ENCODE measurements around the gene RFPL2.
"Not testable (repeated sequence)": the region's sequence is repeated elsewhere in the genome, so short reads cannot be mapped to it uniquely, and the experiment has no call there.

The RFPL2 gene

DNA sequence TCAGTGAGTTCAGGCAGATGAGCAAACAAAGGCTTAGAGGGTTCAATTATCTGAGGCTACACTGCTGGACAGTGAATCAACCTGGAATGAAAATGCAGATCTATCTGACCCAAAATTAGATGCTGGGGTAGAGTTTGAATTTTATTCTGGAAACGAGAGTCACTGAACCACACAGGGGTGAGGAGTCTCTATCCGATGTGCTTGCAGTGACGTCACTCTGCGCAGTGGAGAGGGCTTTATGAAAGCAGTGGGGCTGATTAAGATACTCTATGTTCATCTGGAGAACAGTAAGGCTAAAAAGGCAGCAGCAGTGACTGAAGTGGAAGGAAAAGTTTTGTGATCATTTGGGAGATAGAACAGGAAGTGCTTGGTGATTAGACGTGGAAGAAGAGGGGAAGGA, 44.5 kb downstream of the RFPL2 start:
- DNase-seq: not testable (repeated sequence)

DNA sequence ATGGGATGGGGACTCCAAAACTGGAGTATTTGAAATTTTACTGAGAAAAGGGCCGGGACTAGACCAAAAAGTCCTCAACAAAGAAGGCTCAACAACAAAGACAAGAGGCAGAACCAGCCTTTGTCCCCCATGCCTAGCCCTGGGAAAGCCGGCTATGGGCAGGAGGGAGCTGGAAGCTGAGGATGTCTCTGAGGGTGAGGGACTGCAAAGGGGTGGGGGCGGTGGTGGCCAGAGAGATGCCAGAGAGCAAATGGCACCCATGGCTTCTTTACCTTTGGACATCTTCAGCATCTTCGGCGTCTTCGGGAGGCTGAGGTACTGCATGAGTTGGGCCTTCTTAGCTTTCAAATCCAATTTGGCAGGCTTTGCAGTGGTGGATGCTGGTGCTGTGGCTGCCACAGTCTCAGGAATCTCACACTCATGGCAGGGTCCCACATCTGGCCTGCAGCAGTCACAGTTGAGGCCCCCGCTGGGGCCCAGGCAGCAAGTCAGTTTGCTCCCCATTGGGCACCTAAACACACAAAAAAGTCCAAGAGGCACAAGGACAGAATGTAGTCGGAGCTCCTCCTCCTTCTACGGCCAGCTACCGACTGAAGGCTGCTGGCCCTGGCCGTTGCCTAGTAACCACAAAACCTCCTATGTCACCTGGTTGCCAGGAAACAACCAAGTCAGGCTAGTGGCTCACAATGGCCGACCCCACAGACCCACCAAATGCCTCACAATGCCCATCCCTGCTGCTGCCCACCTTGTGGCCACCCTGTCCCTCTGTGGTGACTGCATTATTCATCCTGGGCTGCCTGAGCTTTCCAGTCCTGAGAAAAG, 46.0 kb downstream of the RFPL2 start, which contains the start of gene C22orf42:
Gene C22orf42 (minus strand): TSS at position 592 of the 822 bp plus-strand sequence. CDS start 88 bp downstream, at position 504.
- DNase-seq: no peak

DNA sequence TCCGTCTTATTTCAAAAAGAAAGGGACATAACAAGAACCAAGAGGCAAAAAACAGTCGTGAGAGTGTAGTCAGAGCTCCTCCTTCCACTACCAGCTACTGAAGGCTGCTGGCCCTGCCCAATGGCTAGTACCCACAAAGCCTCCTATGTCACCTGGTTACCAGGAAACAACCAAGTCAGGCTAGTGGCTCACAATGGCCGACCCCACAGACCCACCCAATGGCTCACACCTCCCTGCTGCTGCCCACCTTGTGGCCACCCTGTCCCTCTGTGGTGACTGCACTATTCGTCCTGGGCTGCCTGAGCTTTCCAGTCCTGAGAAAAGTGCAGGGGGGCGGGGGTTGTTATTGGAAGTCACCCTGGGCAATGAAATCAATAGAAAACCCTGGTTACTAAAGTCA, 47.2 kb downstream of the RFPL2 start:
- DNase-seq: not testable (repeated sequence)

GRCh38 chr22:32154727-32155126, 50.1 kb downstream of the RFPL2 start:
- DNase-seq: not testable (repeated sequence)

- DNase-seq: not testable (repeated sequence)
These were observed 53.2 kb downstream of the RFPL2 start for GRCh38 chr22:32151641-32152040.

DNA sequence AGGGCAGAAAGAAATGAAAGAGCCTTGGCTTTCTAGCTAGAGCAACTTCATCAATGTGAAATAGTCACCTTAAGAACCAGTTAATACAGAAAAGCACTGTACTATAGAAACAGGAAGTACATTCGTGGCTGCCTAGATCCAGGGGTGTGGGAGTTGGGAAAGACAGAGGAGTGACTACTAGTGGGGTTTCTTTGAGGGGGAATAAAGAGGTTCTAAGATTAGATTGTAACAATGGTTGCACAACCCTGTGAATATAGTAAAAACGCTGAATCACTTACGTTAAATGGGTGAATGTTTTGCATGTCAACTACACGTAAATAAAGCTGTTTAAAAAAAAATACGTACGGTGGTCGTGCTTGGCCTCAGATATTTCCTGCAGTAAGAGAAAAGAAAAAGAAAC, 54.2 kb downstream of the RFPL2 start:
- DNase-seq: not testable (repeated sequence)

GRCh38 chr22:32148372-32148771, 56.5 kb downstream of the RFPL2 start:
- DNase-seq: not testable (repeated sequence)

- not testable (repeated sequence) for DNase-seq
These were observed 57.7 kb downstream of the RFPL2 start for GRCh38 chr22:32147128-32147527.

DNA sequence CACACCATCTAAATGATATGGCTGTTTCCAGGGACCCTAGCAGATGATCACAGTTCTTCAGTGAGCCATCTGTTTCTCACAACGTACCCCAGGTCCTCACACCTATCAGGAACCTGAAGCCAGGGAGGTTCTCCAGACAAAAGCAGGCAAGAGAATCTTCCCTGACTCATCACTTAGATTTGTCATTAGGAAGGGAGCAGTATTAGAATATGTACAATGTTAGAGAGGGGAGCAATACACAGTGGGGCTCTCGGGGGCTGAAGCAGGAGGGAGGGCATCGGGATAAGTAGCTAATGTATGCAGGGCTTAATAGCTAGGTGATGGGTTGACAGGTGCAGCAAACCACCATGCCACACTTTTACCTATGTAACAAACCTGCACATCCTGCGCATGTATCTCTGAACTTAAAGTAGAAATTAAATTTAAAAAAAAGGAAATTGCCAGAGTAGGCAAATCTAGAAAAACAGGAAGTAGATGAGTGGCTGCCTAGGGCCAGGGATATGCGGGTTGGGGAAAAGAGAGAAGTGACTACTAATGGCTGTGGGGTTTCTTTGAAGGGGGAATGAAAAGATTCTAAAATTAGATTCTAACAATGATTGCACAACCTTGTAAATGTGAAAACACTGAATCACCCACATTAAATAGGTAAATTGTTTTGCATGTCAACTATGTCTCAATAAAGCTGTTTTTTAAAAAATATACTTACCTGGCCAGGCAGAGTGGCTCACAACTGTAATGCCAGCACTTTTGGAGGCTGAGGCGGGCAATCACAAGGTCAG, 60.2 kb downstream of the RFPL2 start:
- no peak for DNase-seq

- DNase-seq: no peak
These were observed 62.3 kb downstream of the RFPL2 start for GRCh38 chr22:32142600-32142999.

DNA sequence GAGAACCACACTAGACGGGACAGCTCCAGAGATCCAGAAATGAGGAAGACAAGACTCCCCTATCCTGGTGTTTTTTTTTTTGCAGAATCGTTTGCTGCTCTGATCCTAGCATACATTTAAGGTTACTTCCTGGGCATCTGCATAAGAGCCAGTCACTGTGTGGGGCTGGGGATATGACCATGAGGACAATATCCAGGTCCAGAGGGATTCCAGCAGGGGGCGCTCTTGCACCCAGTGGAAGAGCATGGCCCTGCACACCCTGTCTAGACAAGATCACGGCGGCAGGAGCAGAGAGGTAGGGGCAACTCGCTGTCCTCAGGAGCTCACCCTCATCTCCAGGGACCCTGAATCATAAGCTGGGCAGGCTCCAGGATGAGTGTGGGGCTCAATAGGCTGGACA, 64.2 kb downstream of the RFPL2 start:
- DNase-seq: not testable (repeated sequence)

Data from activated naive CD4-positive, alpha-beta T cell (primary cell).